HG03558 (cell line): Measurements from ENCODE around the gene TSPAN8.
"Not testable (repeated sequence)": the region's sequence is repeated elsewhere in the genome, so short reads cannot be mapped to it uniquely, and the experiment has no call there.

Experiments used
- ATAC-seq: cut with Tn5 transposase; IDR thresholded peaks from one replicate; pipeline ENCODE4 v1.9.1; 2021; ENCODE audit warnings: moderate number of reproducible peaks; ENCODE audit not compliant: unreplicated experiment; ENCODE audit errors: extremely low read depth

TSPAN8 gene

DNA sequence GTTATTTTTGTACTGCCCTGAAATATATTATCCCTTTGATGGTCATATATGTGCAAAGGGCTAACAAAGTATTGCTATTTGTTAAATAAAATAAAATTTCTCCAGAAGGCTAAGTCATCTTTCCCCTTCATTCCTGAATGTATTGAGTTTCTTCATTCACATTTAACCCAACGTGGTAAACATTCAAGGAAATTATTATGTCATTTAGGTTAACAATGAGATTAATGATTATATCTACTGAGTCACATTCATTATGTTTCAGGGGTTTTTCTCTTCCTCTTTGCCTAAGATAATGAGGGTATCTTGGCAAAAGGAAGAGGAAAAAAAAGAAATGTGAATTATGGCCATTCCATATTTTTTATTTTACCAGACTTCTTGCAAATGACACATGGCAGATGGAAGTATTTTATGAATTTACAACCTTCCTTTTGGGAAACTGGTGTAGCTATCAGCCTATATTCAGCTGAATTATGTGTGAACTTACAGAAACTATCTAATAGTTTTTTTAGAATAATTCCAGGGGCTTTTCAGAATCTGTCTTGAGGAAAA lies 27.2 kb downstream of the TSPAN8 start:
- ATAC-seq = no peak

DNA sequence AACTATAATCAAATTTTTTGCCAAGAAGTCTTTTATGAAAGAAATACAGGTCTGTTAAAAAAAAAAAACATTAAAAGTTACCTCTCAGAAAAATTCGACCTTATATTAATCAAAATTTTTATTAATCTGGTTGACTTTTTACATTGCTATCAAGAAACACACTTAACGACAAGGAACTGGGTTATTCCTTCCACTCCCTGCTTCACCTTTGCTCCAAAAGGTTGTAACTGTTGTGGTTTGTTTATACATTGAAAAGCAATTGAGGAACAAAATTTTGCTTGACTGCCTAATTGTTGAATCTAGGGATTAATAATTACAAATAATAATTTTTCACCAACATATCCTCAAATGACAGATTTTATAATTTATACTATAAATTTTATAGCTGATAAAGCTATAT lies 28.4 kb downstream of the TSPAN8 start:
- ATAC-seq = no peak

GRCh38 chr12:71128191-71128788 lies 29.5 kb downstream of the TSPAN8 start:
- ATAC-seq = no peak

- no peak for ATAC-seq
Measured at GRCh38 chr12:71125949-71126348, 31.9 kb downstream of the TSPAN8 start.

DNA sequence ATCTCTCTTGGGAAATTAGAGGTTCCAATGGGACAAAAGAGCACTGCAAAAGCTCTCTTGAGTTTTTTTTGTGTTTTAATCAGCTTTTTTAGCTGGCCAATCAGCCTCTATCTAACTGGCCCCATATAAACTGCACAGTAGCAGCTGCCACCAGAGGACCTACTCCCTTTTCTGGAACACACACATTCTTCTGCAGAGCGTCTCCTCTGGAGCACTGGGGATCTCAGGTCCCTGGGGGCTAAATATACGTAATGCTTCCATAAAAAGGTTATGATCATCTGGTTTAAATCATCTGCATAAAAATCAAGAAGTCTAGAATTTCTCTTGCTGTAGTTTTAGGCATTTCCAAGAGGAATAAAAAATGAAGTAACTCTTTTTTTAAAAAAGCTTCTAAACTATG lies 32.3 kb downstream of the TSPAN8 start:
- no peak for ATAC-seq

GRCh38 chr12:71124835-71125460 lies 32.9 kb downstream of the TSPAN8 start:
- no peak for ATAC-seq

GRCh38 chr12:71113148-71113547 lies 44.7 kb downstream of the TSPAN8 start:
- ATAC-seq = not testable (repeated sequence)

- no peak for ATAC-seq
Measured at GRCh38 chr12:71109834-71110233, 48.0 kb downstream of the TSPAN8 start.

DNA sequence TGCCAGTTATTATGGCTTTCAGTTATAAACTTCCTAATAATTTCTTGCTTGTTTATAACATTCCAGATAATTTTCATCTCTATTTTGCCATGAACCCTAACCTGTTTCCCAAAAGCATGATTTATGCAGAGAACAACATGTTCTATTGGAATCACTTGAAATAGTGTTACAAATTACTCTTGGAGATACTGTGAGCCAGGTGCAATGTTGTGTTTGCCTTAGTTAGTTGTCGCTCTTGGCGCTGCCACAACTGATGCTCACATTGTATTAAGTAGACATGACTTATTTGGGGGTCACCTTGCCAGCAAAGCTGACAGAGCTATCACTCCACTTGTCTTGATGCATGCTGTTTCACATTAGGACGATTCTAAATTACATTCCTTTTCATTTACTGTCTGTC lies 49.4 kb downstream of the TSPAN8 start:
- ATAC-seq = no peak

DNA sequence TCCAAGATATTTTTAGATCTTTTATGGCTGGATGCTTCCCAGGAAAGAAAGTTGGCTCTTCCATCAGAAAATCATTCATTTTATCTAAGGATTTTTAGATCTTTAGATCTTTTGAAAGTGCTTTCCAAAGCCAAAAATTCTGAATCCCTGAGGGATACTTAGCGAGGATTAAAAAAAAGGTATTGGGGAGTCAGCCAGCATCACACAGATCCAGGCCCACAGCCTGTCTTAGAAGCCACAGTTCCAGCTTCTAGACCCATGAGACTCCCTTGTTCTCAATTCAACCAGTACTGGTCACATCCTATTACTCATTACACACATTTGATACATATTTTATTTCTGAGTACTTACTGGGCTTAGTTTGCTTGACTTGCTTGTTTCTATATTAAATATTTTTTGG lies 49.9 kb downstream of the TSPAN8 start:
- ATAC-seq = no peak

DNA sequence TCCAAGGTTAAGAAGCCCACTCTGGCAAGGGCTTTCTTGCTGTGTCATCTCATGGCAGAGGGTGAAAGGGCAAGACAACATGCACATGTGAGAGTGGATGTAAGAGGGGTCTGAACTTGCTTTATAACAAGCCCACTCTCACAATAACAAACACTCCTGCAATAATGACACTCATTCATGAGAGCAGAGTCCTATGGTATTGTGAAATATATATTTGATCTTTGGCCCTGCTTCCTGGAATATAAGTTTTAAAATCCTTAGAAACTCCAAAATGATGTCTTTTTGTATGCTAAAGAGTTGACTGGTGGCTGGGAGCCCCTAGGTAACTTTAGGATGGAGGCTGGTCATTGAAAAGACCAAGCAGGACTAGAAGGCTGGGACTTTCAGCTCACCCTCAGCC lies 51.8 kb downstream of the TSPAN8 start:
- ATAC-seq = no peak

DNA sequence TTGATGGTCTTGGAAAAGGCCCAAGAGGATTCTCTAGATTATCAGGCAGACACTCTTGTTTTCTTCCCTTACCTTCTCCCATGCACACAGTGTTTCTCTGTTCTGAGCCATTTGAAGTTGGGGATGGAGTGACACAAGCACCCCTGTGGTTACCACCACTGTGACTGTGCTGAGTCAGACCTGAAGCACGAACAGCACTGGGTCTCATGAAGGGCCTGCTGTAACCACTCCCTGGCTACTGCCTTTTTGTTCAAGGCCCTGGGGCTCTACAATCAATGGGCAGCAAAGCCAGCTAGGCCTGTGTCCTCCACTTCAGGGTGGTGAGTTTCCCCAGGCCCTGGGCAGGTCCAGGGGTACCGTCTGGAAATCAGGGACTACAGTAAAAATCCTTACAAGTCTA lies 65.5 kb downstream of the TSPAN8 start:
- ATAC-seq = no peak

- no peak for ATAC-seq
Measured at GRCh38 chr12:71090971-71091370, 66.8 kb downstream of the TSPAN8 start.

DNA sequence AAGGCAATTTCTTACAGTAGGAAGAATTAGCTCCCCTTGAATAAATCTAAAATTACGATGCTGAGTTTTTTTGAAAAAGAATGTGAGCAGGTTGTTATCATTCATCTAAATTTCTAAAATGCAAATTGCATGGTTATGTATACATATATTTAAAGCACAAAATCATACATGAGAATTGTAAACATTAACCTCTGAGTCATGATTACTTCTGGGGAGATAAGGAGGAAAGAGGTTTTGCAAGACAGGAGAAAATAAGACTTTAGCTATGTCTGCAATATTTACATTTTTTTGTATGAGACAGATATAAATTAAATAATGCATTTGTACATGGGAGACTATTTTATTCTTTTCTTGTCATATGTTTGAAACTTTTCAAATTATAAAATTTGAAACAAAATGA lies 72.2 kb downstream of the TSPAN8 start:
- no peak for ATAC-seq

- no peak for ATAC-seq
Measured at GRCh38 chr12:71075743-71076142, 82.1 kb downstream of the TSPAN8 start.
